MCF 10A (cell line): Measurements from ENCODE around the gene DENND11. TPM values are rescaled to one million over a fixed set of nuclear protein-coding genes. Genes with fewer than 3 reads are reported as not detected.

Source experiments
- BruUV-seq: library from RNA; stranded (reverse); fragments of 400-500 nt; replicated peaks from 2 replicates; lab custom pipeline; 2021; lab: Mats Ljungman, UMichigan
- CTCF ChIA-PET: fragments of 300-600 bp; sonication (Branson Sonifier 250); formaldehyde crosslinking; extraction: SDS; loops from one replicate; lab custom pipeline; 2021; ENCODE audit warnings: antibody characterized with exemption, inconsistent platforms; lab: Yijun Ruan, JAX
- POLR2A ChIA-PET: fragments of 300-600, 350-650 bp; sonication (Branson Sonifier 250); formaldehyde crosslinking; extraction: SDS; loops from one replicate; lab custom pipeline; 2020; ENCODE audit warnings: antibody characterized with exemption, inconsistent platforms; lab: Yijun Ruan, JAX
- DNase-seq: peaks from one replicate; pipeline ENCODE4 v3.0.0-alpha.2; 2018; ENCODE audit not compliant: unreplicated experiment
- H3K27ac Mint-ChIP-seq: one replicate; pipeline ENCODE4 v1.8.0; 2022; ENCODE audit warnings: mild to moderate bottlenecking, low read depth, mixed read lengths; ENCODE audit not compliant: unreplicated experiment
- H3K27me3 Mint-ChIP-seq: one replicate; pipeline ENCODE4 v1.8.0; 2022; ENCODE audit warnings: mixed read lengths; ENCODE audit not compliant: insufficient read depth, unreplicated experiment
- H3K36me3 Mint-ChIP-seq: one replicate; pipeline ENCODE4 v1.8.0; 2022; ENCODE audit warnings: mild to moderate bottlenecking, moderate library complexity, mixed read lengths; ENCODE audit not compliant: insufficient read depth, unreplicated experiment
- H3K4me1 Mint-ChIP-seq: one replicate; pipeline ENCODE4 v1.8.0; 2022; ENCODE audit warnings: mixed read lengths; ENCODE audit not compliant: insufficient read depth, unreplicated experiment
- H3K4me3 Mint-ChIP-seq: one replicate; pipeline ENCODE4 v1.8.0; 2022; ENCODE audit warnings: mild to moderate bottlenecking, moderate library complexity, mixed read lengths; ENCODE audit not compliant: unreplicated experiment
- H3K9me3 Mint-ChIP-seq: one replicate; pipeline ENCODE4 v1.8.0; 2022; ENCODE audit warnings: mixed read lengths; ENCODE audit not compliant: unreplicated experiment
- intact Hi-C: fragments of 100-400 bp; cut with micrococcal nuclease; formaldehyde crosslinking; loops from 2 replicates; pipeline ENCODE4 v1.14.1; 2022
- total RNA-seq: library from RNA; stranded (reverse); gene quantifications from 2 replicates; pipeline ENCODE4 v1.2.3, GENCODE V29; 2022
- TF ChIP-seq, protein P1 (sequence below): fragments of 200-600 bp; IDR thresholded peaks from one replicate; pipeline ENCODE4 v1.8.0; 2022; ENCODE audit warnings: antibody characterized with exemption, mild to moderate bottlenecking; ENCODE audit not compliant: unreplicated experiment

Gene DENND11
- total RNA-seq, 1 experiment from 2014 or later, result 8.4 TPM

DNA sequence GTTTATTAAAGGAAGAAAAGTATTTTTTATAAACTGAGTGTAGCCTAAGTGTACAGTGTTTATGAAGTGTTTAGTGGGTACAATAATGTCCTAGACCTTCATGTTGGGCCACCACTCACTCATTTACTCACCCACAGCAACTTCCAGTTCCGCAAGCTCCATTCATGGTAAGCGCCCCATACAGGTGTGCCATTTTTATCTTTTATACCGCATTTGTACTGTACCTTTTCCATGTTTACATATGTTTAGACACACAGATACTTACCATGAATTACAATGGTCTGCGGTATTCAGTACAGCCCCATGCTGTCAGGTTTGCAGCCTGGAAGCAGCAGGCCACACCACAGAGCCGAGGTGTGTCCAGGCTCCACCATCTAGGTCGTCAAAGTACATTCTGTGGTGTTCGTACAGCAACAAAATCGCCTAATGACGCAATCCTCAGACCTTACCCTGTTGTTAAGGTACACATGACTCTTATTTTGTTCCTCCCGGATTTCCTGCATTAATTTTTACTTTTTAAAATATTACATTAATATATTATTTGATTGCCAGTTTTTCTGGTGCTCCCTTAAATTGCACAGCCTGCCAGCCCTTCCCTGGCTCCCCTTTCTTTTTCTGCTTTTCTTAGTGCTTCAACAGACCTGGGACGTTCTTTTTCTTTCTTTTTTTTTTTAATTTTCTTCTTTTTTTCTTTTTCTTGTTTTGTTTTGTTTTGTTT, 35.3 kb upstream of the DENND11 start:
- POLR2A ChIA-PET, result interaction anchor here (0.6 to 2.7 kb wide), 16 partner anchors 11 to 723 kb away, joined by 3 to 23 read pairs (median 4); partner anchors contain the start of genes DENND11, MRPS33 and WEE2
- TF ChIP-seq, protein P1, sequence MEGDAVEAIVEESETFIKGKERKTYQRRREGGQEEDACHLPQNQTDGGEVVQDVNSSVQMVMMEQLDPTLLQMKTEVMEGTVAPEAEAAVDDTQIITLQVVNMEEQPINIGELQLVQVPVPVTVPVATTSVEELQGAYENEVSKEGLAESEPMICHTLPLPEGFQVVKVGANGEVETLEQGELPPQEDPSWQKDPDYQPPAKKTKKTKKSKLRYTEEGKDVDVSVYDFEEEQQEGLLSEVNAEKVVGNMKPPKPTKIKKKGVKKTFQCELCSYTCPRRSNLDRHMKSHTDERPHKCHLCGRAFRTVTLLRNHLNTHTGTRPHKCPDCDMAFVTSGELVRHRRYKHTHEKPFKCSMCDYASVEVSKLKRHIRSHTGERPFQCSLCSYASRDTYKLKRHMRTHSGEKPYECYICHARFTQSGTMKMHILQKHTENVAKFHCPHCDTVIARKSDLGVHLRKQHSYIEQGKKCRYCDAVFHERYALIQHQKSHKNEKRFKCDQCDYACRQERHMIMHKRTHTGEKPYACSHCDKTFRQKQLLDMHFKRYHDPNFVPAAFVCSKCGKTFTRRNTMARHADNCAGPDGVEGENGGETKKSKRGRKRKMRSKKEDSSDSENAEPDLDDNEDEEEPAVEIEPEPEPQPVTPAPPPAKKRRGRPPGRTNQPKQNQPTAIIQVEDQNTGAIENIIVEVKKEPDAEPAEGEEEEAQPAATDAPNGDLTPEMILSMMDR, result no peak
- Mint-ChIP-seq H3K36me3 (peaks cover 15% of the 10 kb centered on the region), H3K4me1 (peaks cover 16% of the 10 kb centered on the region), H3K27me3 (no peaks in the 10 kb centered on the region), H3K9me3 (no peaks in the 10 kb centered on the region), H3K4me3 (peak overlapping the region; percentile 97), H3K27ac (peak overlapping the region; percentile 98)
- peak; percentile 49 for DNase-seq
- intact Hi-C loops, result loop anchor here (5.0 to 10.0 kb wide), 3 partner anchors 35 to 722 kb away; partner anchors contain the start of genes AGK, DENND11 and MRPS33
- BruUV-seq, result no TSS peak
- CTCF ChIA-PET, result interaction anchor here (0.6 to 3.0 kb wide), 21 partner anchors 9 to 186 kb away, joined by 3 to 37 read pairs (median 4); partner anchors contain the start of genes AGK, DENND11, TAS2R5 and WEE2

DNA sequence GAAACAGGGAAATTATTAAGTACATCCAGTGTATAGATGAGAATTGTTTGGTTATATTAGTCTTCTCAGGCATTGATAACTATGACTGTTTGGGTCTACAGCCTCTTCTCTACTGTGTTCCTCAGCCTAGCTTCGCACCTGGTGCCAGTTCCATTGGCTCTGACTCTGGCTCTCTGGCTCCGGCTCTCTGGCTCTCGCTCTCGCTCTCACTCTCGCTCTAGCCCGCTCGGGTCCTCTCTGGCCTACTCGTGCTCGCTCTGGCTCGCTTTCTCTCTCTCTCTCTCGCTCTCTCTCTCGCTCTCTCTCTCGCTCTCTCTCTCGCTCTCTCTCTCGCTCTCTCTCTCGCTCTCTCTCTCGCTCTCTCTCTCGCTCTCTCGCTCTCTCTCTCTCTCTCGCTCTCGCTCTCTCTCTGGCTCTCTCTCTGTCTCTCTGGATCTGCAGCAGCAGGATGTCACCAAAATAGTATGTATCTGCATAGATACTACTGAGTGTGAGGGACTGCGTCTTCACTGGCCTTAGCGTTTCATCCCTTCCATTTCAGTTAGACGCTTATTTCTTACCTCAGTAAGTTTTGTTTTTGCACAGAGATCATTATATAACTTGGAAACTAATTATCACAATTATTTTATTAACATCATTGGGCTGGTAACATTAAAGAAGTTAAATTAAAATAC, 29.6 kb upstream of the DENND11 start:
- Mint-ChIP-seq H3K27me3 (no peaks in the 10 kb centered on the region), H3K36me3 (no peaks in the 10 kb centered on the region), H3K4me3 (no peak overlapping the region), H3K9me3 (no peaks in the 10 kb centered on the region), H3K4me1 (no peaks in the 10 kb centered on the region), H3K27ac (no peak overlapping the region)
- CTCF ChIA-PET, result no interaction called here
- no peak for DNase-seq
- POLR2A ChIA-PET, result no interaction called here
- BruUV-seq, result no TSS peak
- TF ChIP-seq, protein P1, result no peak
- intact Hi-C loops, result loop anchor here (10.0 kb wide), 1 partner anchor 717 kb away; the partner anchor contains the start of gene MRPS33

DNA sequence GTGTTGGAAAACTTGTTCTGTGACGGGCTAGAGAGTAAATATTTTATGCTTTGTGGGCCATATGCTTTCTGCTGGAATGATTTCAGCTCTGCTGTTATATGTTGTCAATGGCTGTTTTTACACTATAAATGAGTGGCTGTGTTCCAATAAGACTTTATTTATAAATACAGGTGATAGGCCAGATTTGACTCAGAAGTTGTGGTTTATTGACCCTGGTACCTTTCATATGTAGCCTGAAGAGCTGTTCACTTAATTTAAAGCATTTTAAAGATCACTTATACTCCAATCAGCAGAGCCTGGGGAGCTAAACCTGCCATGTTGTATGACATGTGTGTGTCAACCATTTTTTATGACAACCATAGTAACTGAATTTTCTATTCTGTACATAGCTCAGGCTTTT, 27.1 kb upstream of the DENND11 start:
- no peak overlapping the region for H3K4me3 Mint-ChIP-seq
- intact Hi-C loops, result no loop called here
- no peak overlapping the region for H3K27ac Mint-ChIP-seq
- ChIA-PET POLR2A (interaction anchor here (0.8 kb wide), 1 partner anchor 131 kb away, joined by 3 read pairs; no protein-coding TSS in a partner anchor), CTCF (interaction anchor here (0.8 kb wide), 1 partner anchor 9 kb away, joined by 4 read pairs; the partner anchor contains the start of gene SSBP1)
- no peaks in the 10 kb centered on the region for H3K27me3 Mint-ChIP-seq
- H3K9me3 Mint-ChIP-seq, result no peaks in the 10 kb centered on the region
- no peak for DNase-seq
- no peaks in the 10 kb centered on the region for H3K4me1 Mint-ChIP-seq
- TF ChIP-seq, protein P1, result no peak
- H3K36me3 Mint-ChIP-seq, result no peaks in the 10 kb centered on the region
- BruUV-seq, result no TSS peak

DNA sequence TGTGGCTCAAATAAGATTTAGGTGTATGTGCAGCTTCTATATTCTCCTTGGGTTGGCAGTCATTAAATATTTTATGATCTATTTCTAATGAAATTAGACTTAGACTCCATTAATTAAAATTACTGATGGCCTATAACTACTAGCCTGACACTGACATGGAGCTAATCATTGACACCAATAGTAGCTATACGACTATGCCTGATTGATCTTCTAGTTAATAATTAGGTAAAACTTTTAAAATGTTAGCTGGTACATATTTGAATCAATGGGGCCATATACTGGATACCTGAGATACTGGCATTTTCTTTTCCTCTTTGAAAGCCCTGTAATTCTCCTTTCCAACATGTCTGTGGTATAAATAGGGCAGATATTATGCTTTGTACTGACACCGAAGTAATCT, 20.6 kb upstream of the DENND11 start:
- TF ChIP-seq, protein P1, result no peak
- Mint-ChIP-seq H3K4me1 (no peaks in the 10 kb centered on the region), H3K27ac (no peak overlapping the region), H3K4me3 (no peak overlapping the region), H3K36me3 (no peaks in the 10 kb centered on the region), H3K27me3 (no peaks in the 10 kb centered on the region), H3K9me3 (no peaks in the 10 kb centered on the region)
- BruUV-seq, result no TSS peak
- POLR2A ChIA-PET, result interaction anchor here (1.2 to 1.3 kb wide), 2 partner anchors 10 to 16 kb away, joined by 3 to 4 read pairs; partner anchors contain the start of gene SSBP1
- intact Hi-C loops, result no loop called here
- CTCF ChIA-PET, result interaction anchor here (0.8 to 2.5 kb wide), 4 partner anchors 9 to 68 kb away, joined by 3 to 11 read pairs (median 4); partner anchors contain the start of gene SSBP1
- DNase-seq, result no peak
